ENCODE results near the gene IPO4.

Gene IPO4

DNA sequence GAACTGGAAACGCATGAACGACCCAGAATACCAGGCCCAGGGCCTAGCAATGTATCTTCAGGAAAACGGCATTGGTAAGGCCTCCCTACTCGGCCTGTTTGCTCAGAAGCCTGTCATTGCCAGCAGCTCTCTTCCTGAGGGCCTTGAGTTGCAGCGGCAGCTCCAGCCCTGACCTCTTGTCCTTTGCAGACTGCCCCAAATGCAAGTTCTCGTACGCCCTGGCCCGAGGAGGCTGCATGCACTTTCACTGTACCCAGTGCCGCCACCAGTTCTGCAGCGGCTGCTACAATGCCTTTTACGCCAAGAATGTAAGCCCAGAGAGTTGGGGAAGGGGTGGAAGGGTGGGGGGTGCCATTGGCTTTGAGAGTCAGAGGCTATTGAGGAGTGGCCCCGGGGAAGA lies 31.3 kb downstream of the IPO4 start:
- POLR2A ChIA-PET = no interaction called here
- CTCF ChIA-PET = interaction anchor here (1.8 kb wide), 1 partner anchor 21 kb away, joined by 4 read pairs; the partner anchor contains the start of gene PSME1
- Histone ChIP-seq H3K9me3 (ENCODE audit: control extremely low read depth in 1 of 5, control insufficient read depth in 4 of 5, insufficient read depth in 2 of 5, low read depth in 1 of 5, low read length in 4 of 5) (no peaks in the 10 kb centered on the region), H3K36me3 (ENCODE audit: control insufficient read depth in 4 of 4, insufficient read depth in 4 of 4, low read length in 3 of 4) (peaks cover 24 to 66% (median 40%) of the 10 kb centered on the region in 4 experiments), H3K4me1 (ENCODE audit: control extremely low read depth in 1 of 4, control insufficient read depth in 4 of 4, insufficient read depth in 4 of 4, low read length in 3 of 4) (peaks cover 6 to 21% (median 15%) of the 10 kb centered on the region in 4 experiments), H3K27ac (ENCODE audit: insufficient read depth in 1 of 2, low read depth in 1 of 2, low read length in 2 of 2, poor library complexity in 1 of 2, severe bottlenecking in 2 of 2) (no peak overlapping the region), H3K27me3 (replicated peaks in 2 of 5; ENCODE audit: control insufficient read depth in 4 of 5, insufficient read depth in 5 of 5, low read length in 4 of 5) (no peaks in the 10 kb centered on the region), H3K4me3 (ENCODE audit: control insufficient read depth in 1 of 7, extremely low read depth in 1 of 7, insufficient read depth in 4 of 7, low read depth in 2 of 7, low read length in 6 of 7) (no peak overlapping the region)
- over 99% methylated on average over 9 of the region's 12 CpGs for WGBS (ENCODE audit: insufficient coverage)
- no peak for DNase-seq

DNA sequence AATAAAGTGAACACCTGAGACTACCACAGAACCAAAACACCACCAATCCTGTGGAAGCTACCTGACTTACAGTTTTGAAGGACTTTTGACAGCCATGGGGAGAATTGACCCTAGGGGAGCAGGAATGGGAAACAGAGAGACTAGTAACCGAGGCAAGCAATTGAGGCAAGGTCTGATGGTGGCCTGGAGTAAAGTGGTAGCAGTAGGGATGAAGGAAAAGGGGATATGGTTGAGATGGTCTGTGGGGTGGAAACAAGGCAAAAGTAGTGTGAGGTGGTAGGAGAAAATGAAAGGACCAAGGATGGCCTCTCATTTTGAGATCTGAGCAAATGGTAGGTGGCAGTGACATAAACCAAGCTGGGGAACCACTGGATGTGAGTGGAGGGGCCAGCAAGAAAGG lies 31.8 kb downstream of the IPO4 start:
- Histone ChIP-seq H3K4me1 (ENCODE audit: control extremely low read depth in 1 of 4, control insufficient read depth in 4 of 4, insufficient read depth in 4 of 4, low read length in 3 of 4) (peaks cover under 1 to 16% (median 10%) of the 10 kb centered on the region in 4 experiments), H3K36me3 (ENCODE audit: control insufficient read depth in 4 of 4, insufficient read depth in 4 of 4, low read length in 3 of 4) (peaks cover 24 to 66% (median 42%) of the 10 kb centered on the region in 4 experiments), H3K27ac (ENCODE audit: insufficient read depth in 1 of 2, low read depth in 1 of 2, low read length in 2 of 2, poor library complexity in 1 of 2, severe bottlenecking in 2 of 2) (no peak overlapping the region), H3K27me3 (replicated peaks in 2 of 5; ENCODE audit: control insufficient read depth in 4 of 5, insufficient read depth in 5 of 5, low read length in 4 of 5) (no peaks in the 10 kb centered on the region), H3K9me3 (ENCODE audit: control extremely low read depth in 1 of 5, control insufficient read depth in 4 of 5, insufficient read depth in 2 of 5, low read depth in 1 of 5, low read length in 4 of 5) (no peaks in the 10 kb centered on the region), H3K4me3 (ENCODE audit: control insufficient read depth in 1 of 7, extremely low read depth in 1 of 7, insufficient read depth in 4 of 7, low read depth in 2 of 7, low read length in 6 of 7) (no peak overlapping the region)
- CTCF ChIA-PET = interaction anchor here (1.8 kb wide), 1 partner anchor 21 kb away, joined by 4 read pairs; the partner anchor contains the start of gene PSME1
- DNase-seq = no peak
- POLR2A ChIA-PET = no interaction called here
- 100% methylated on average over 1 of the region's 1 CpG for WGBS (ENCODE audit: insufficient coverage)

DNA sequence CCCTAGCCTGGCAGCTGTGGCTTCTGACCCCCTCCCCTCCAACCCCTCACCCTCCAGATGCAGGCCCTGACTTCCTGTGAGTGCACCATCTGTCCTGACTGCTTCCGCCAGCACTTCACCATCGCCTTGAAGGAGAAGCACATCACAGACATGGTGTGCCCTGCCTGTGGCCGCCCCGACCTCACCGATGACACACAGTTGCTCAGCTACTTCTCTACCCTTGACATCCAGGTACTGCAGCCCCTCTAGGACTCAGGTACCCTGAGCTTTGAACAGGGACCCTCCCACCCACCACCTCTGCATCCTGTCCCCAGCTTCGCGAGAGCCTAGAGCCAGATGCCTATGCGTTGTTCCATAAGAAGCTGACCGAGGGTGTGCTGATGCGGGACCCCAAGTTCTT lies 33.5 kb downstream of the IPO4 start:
- peaks cover 0 to 1% (median 0%) of the 10 kb centered on the region in 4 experiments for H3K4me1 ChIP-seq (ENCODE audit: control extremely low read depth in 1 of 4, control insufficient read depth in 4 of 4, insufficient read depth in 4 of 4, low read length in 3 of 4)
- ChIA-PET CTCF (interaction anchor here (1.1 to 1.7 kb wide), 5 partner anchors 8 to 47 kb away, joined by 3 to 7 read pairs (median 6); partner anchors contain the start of genes EMC9 and PSME2), POLR2A (interaction anchor here (0.6 kb wide), 1 partner anchor 14 kb away, joined by 3 read pairs; the partner anchor contains the start of gene EMC9)
- peak overlapping the region in 1 of 2 experiments; percentile 20 for H3K27ac ChIP-seq (ENCODE audit: insufficient read depth in 1 of 2, low read depth in 1 of 2, low read length in 2 of 2, poor library complexity in 1 of 2, severe bottlenecking in 2 of 2)
- no peaks in the 10 kb centered on the region for H3K9me3 ChIP-seq (ENCODE audit: control extremely low read depth in 1 of 5, control insufficient read depth in 4 of 5, insufficient read depth in 2 of 5, low read depth in 1 of 5, low read length in 4 of 5)
- no peaks in the 10 kb centered on the region for H3K27me3 ChIP-seq (replicated peaks in 2 of 5; ENCODE audit: control insufficient read depth in 4 of 5, insufficient read depth in 5 of 5, low read length in 4 of 5)
- no peak overlapping the region for H3K4me3 ChIP-seq (ENCODE audit: control insufficient read depth in 1 of 7, extremely low read depth in 1 of 7, insufficient read depth in 4 of 7, low read depth in 2 of 7, low read length in 6 of 7)
- DNase-seq = no peak
- WGBS (ENCODE audit: insufficient coverage) = over 99% methylated on average over 8 of the region's 10 CpGs
- H3K36me3 ChIP-seq (ENCODE audit: control insufficient read depth in 4 of 4, insufficient read depth in 4 of 4, low read length in 3 of 4) = peaks cover 25 to 77% (median 54%) of the 10 kb centered on the region in 4 experiments

DNA sequence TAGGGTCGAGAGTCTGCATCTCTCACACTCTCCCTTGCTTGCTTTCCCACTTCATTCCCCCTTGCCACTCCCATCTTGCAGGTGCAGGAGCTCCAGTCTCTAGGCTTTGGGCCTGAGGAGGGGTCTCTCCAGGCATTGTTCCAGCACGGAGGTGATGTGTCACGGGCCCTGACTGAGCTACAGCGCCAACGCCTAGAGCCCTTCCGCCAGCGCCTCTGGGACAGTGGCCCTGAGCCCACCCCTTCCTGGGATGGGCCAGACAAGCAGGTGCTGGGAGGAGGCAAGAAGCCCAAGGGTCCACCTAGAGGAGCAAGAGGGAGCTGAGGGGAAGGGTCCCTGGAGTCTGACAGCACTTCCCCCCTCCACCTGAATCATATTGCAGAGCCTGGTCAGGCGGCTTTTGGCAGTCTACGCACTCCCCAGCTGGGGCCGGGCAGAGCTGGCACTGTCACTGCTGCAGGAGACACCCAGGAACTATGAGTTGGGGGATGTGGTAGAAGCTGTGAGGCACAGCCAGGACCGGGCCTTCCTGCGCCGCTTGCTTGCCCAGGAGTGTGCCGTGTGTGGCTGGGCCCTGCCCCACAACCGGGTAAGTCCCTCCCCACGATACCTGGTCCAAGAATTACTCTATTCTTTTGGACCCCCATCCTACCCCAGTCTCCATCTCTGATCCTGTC lies 37.1 kb downstream of the IPO4 start:
- no peaks in the 10 kb centered on the region for H3K9me3 ChIP-seq (ENCODE audit: control extremely low read depth in 1 of 5, control insufficient read depth in 4 of 5, insufficient read depth in 2 of 5, low read depth in 1 of 5, low read length in 4 of 5)
- POLR2A ChIA-PET = interaction anchor here (1.0 kb wide), 1 partner anchor 37 kb away, joined by 6 read pairs; the partner anchor contains the start of genes DCAF11 and NRL
- 91% methylated on average over 9 of the region's 16 CpGs for WGBS (ENCODE audit: insufficient coverage)

DNA sequence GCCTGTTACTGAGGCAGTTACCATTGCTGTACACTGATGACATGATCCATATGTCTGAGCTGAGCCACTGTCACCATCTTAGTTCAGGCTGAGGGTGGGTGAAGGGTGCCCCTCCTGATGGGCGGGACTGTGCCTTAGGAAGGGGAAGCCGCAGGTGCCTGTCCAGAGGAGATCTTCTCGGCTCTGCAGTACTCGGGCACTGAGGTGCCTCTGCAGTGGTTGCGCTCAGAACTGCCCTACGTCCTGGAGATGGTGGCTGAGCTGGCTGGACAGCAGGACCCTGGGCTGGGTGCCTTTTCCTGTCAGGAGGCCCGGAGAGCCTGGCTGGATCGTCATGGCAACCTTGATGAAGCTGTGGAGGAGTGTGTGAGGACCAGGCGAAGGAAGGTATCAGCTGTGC lies 37.6 kb downstream of the IPO4 start:
- peaks cover under 1 to 14% (median 12%) of the 10 kb centered on the region in 4 experiments for H3K4me1 ChIP-seq (ENCODE audit: control extremely low read depth in 1 of 4, control insufficient read depth in 4 of 4, insufficient read depth in 4 of 4, low read length in 3 of 4)
- H3K27me3 ChIP-seq (replicated peaks in 2 of 5; ENCODE audit: control insufficient read depth in 4 of 5, insufficient read depth in 5 of 5, low read length in 4 of 5) = no peaks in the 10 kb centered on the region
- H3K9me3 ChIP-seq (ENCODE audit: control extremely low read depth in 1 of 5, control insufficient read depth in 4 of 5, insufficient read depth in 2 of 5, low read depth in 1 of 5, low read length in 4 of 5) = no peaks in the 10 kb centered on the region
- 96% methylated on average over 8 of the region's 9 CpGs for WGBS (ENCODE audit: insufficient coverage)
- no peak for DNase-seq
- H3K36me3 ChIP-seq (ENCODE audit: control insufficient read depth in 4 of 4, insufficient read depth in 4 of 4, low read length in 3 of 4) = peaks cover 26 to 60% (median 43%) of the 10 kb centered on the region in 4 experiments
- no peak overlapping the region for H3K4me3 ChIP-seq (ENCODE audit: control insufficient read depth in 1 of 7, extremely low read depth in 1 of 7, insufficient read depth in 4 of 7, low read depth in 2 of 7, low read length in 6 of 7)
- ChIA-PET CTCF (interaction anchor here (0.8 to 11.6 kb wide), 5 partner anchors 10 to 58 kb away, joined by 3 to 112 read pairs (median 3); partner anchors contain the start of gene IRF9), POLR2A (no interaction called here)
- H3K27ac ChIP-seq (ENCODE audit: insufficient read depth in 1 of 2, low read depth in 1 of 2, low read length in 2 of 2, poor library complexity in 1 of 2, severe bottlenecking in 2 of 2) = no peak overlapping the region

More for the DNA sequence above, 37.1 kb downstream of the IPO4 start:
- Histone ChIP-seq H3K4me1 (ENCODE audit: control extremely low read depth in 1 of 4, control insufficient read depth in 4 of 4, insufficient read depth in 4 of 4, low read length in 3 of 4) (peaks cover 0 to 11% (median 9%) of the 10 kb centered on the region in 4 experiments), H3K36me3 (ENCODE audit: control insufficient read depth in 4 of 4, insufficient read depth in 4 of 4, low read length in 3 of 4) (peaks cover 26 to 64% (median 45%) of the 10 kb centered on the region in 4 experiments), H3K27me3 (replicated peaks in 2 of 5; ENCODE audit: control insufficient read depth in 4 of 5, insufficient read depth in 5 of 5, low read length in 4 of 5) (no peaks in the 10 kb centered on the region), H3K4me3 (ENCODE audit: control insufficient read depth in 1 of 7, extremely low read depth in 1 of 7, insufficient read depth in 4 of 7, low read depth in 2 of 7, low read length in 6 of 7) (no peak overlapping the region), H3K27ac (ENCODE audit: insufficient read depth in 1 of 2, low read depth in 1 of 2, low read length in 2 of 2, poor library complexity in 1 of 2, severe bottlenecking in 2 of 2) (no peak overlapping the region)
- CTCF ChIA-PET = interaction anchor here (0.9 to 11.6 kb wide), 4 partner anchors 9 to 137 kb away, joined by 3 to 112 read pairs (median 4); partner anchors contain the start of gene IRF9
- no peak for DNase-seq

DNA sequence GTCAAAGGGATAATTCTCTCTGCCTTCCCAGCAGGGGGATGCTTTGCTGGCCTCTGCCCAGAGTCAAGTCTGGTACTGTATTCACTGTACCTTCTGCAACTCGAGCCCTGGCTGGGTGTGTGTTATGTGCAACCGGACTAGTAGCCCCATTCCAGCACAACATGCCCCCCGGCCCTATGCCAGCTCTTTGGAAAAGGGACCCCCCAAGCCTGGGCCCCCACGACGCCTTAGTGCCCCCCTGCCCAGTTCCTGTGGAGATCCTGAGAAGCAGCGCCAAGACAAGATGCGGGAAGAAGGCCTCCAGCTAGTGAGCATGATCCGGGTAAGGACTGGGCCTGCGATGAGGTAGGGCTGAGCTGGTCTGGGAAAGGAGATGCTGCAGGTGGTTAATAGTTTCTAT lies 38.0 kb downstream of the IPO4 start:
- ChIA-PET CTCF (interaction anchor here (0.8 to 11.6 kb wide), 5 partner anchors 9 to 41 kb away, joined by 3 to 112 read pairs (median 4); partner anchors contain the start of genes EMC9 and IRF9), POLR2A (no interaction called here)
- 100% methylated on average over 7 of the region's 9 CpGs for WGBS (ENCODE audit: insufficient coverage)
- no peak for DNase-seq
- no peak overlapping the region for H3K4me3 ChIP-seq (ENCODE audit: control insufficient read depth in 1 of 7, extremely low read depth in 1 of 7, insufficient read depth in 4 of 7, low read depth in 2 of 7, low read length in 6 of 7)
- H3K9me3 ChIP-seq (ENCODE audit: control extremely low read depth in 1 of 5, control insufficient read depth in 4 of 5, insufficient read depth in 2 of 5, low read depth in 1 of 5, low read length in 4 of 5) = no peaks in the 10 kb centered on the region
- peaks cover 25 to 56% (median 41%) of the 10 kb centered on the region in 4 experiments for H3K36me3 ChIP-seq (ENCODE audit: control insufficient read depth in 4 of 4, insufficient read depth in 4 of 4, low read length in 3 of 4)
- H3K27me3 ChIP-seq (replicated peaks in 2 of 5; ENCODE audit: control insufficient read depth in 4 of 5, insufficient read depth in 5 of 5, low read length in 4 of 5) = no peaks in the 10 kb centered on the region
- peaks cover 4 to 18% (median 16%) of the 10 kb centered on the region in 4 experiments for H3K4me1 ChIP-seq (ENCODE audit: control extremely low read depth in 1 of 4, control insufficient read depth in 4 of 4, insufficient read depth in 4 of 4, low read length in 3 of 4)
- no peak overlapping the region for H3K27ac ChIP-seq (ENCODE audit: insufficient read depth in 1 of 2, low read depth in 1 of 2, low read length in 2 of 2, poor library complexity in 1 of 2, severe bottlenecking in 2 of 2)

DNA sequence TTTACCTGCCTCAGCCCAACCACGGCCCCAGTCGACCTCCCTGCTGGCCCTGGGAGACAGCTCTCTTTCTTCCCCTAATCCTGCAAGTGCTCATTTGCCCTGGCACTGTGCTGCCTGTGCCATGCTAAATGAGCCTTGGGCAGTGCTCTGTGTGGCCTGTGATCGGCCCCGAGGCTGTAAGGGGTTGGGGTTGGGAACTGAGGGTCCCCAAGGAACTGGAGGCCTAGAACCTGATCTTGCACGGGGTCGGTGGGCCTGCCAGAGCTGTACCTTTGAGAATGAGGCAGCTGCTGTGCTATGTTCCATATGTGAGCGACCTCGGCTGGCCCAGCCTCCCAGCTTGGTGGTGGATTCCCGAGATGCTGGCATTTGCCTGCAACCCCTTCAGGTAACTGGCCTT lies 38.6 kb downstream of the IPO4 start:
- peaks cover 4 to 24% (median 21%) of the 10 kb centered on the region in 4 experiments for H3K4me1 ChIP-seq (ENCODE audit: control extremely low read depth in 1 of 4, control insufficient read depth in 4 of 4, insufficient read depth in 4 of 4, low read length in 3 of 4)
- no peak overlapping the region for H3K27ac ChIP-seq (ENCODE audit: insufficient read depth in 1 of 2, low read depth in 1 of 2, low read length in 2 of 2, poor library complexity in 1 of 2, severe bottlenecking in 2 of 2)
- H3K9me3 ChIP-seq (ENCODE audit: control extremely low read depth in 1 of 5, control insufficient read depth in 4 of 5, insufficient read depth in 2 of 5, low read depth in 1 of 5, low read length in 4 of 5) = no peaks in the 10 kb centered on the region
- ChIA-PET CTCF (interaction anchor here (0.6 to 11.6 kb wide), 5 partner anchors 9 to 30 kb away, joined by 3 to 112 read pairs (median 3); partner anchors contain the start of genes EMC9 and IRF9), POLR2A (no interaction called here)
- H3K27me3 ChIP-seq (replicated peaks in 2 of 5; ENCODE audit: control insufficient read depth in 4 of 5, insufficient read depth in 5 of 5, low read length in 4 of 5) = no peaks in the 10 kb centered on the region
- DNase-seq = no peak
- H3K4me3 ChIP-seq (ENCODE audit: control insufficient read depth in 1 of 7, extremely low read depth in 1 of 7, insufficient read depth in 4 of 7, low read depth in 2 of 7, low read length in 6 of 7) = no peak overlapping the region
- 95% methylated on average over 7 of the region's 9 CpGs for WGBS (ENCODE audit: insufficient coverage)
- H3K36me3 ChIP-seq (ENCODE audit: control insufficient read depth in 4 of 4, insufficient read depth in 4 of 4, low read length in 3 of 4) = peaks cover 20 to 51% (median 36%) of the 10 kb centered on the region in 4 experiments
